IMR-90 (cell line): ENCODE results near the gene PITX2. TPM values are rescaled to one million over a fixed set of nuclear protein-coding genes. Genes with fewer than 3 reads are reported as not detected.

ENCODE experiments used
- ATAC-seq: fragments of 200-7000 bp; cut with Tn5 transposase; 2 replicates; pipeline ENCODE4 v1.9.1; 2020; ENCODE audit warnings: low read depth, mild to moderate bottlenecking, moderate library complexity
- BruUV-seq: library from RNA; stranded (reverse); fragments of 400-500 nt; replicated peaks from 2 replicates; lab custom pipeline; 2021; lab: Mats Ljungman, UMichigan
- CTCF ChIA-PET: fragments of 300-600 bp; formaldehyde crosslinking; extraction: SDS; loops from one replicate; lab custom pipeline; 2021; ENCODE audit warnings: antibody characterized with exemption; lab: Yijun Ruan, JAX
- POLR2A ChIA-PET: fragments of 300-600 bp; sonication (Branson Sonifier 250); formaldehyde crosslinking; loops from one replicate; lab custom pipeline; 2022; ENCODE audit warnings: antibody characterized with exemption; ENCODE audit not compliant: unreplicated experiment; lab: Charles Lee
- DNase-seq: peaks from one replicate; pipeline ENCODE4 v3.0.0; 2013
- H2AFZ ChIP-seq: replicated peaks from 2 replicates; pipeline ENCODE3; 2013; ENCODE audit warnings: low read length, mild to moderate bottlenecking; ENCODE audit not compliant: poor library complexity
- H2AK5ac ChIP-seq: 2 replicates; pipeline ENCODE4 v1.6.1; 2013; ENCODE audit warnings: low read depth, low read length, inconsistent platforms
- H2AK9ac ChIP-seq: replicated peaks from 2 replicates; pipeline ENCODE3; 2013; ENCODE audit warnings: mild to moderate bottlenecking, low read depth, low read length, moderate library complexity; ENCODE audit not compliant: poor library complexity
- H2BK120ac ChIP-seq: 2 replicates; pipeline ENCODE4 v1.6.1; 2013; ENCODE audit warnings: low read depth, low read length, inconsistent platforms
- H2BK15ac ChIP-seq: 3 replicates; pipeline ENCODE4 v1.6.1; 2013; ENCODE audit warnings: low read depth, low read length, inconsistent platforms
- H2BK20ac ChIP-seq: 2 replicates; pipeline ENCODE4 v1.6.1; 2013; ENCODE audit warnings: low read depth, mild to moderate bottlenecking, inconsistent platforms, low read length, moderate library complexity
- H2BK5ac ChIP-seq: 2 replicates; pipeline ENCODE4 v1.6.1; 2013; ENCODE audit warnings: mild to moderate bottlenecking, low read depth, low read length, inconsistent platforms; ENCODE audit not compliant: poor library complexity, severe bottlenecking
- H3K14ac ChIP-seq: replicated peaks from 2 replicates; pipeline ENCODE4 v1.6.1; 2013; ENCODE audit warnings: low read depth, low read length, inconsistent platforms
- H3K18ac ChIP-seq: 2 replicates; pipeline ENCODE4 v1.6.1; 2013; ENCODE audit warnings: low read depth, low read length, control low read depth
- H3K23ac ChIP-seq: 2 replicates; pipeline ENCODE4 v1.6.1; 2013; ENCODE audit warnings: low read depth, low read length, inconsistent platforms
- H3K27ac ChIP-seq: 2 replicates; pipeline ENCODE4 v1.5.1; 2013; ENCODE audit warnings: mild to moderate bottlenecking, control low read depth, low read length; ENCODE audit not compliant: insufficient read depth
- H3K27me3 ChIP-seq: 2 replicates; pipeline ENCODE4 v1.6.1; 2013; ENCODE audit warnings: low read length; ENCODE audit not compliant: control insufficient read depth, insufficient read depth
- H3K36me3 ChIP-seq: 2 replicates; pipeline ENCODE4 v1.6.1; 2013; ENCODE audit warnings: low read length, mixed read lengths; ENCODE audit not compliant: control insufficient read depth, insufficient read depth
- H3K4ac ChIP-seq: 2 replicates; pipeline ENCODE4 v1.6.1; 2013; ENCODE audit warnings: low read depth, low read length, inconsistent platforms
- H3K4me1 ChIP-seq: 2 replicates; pipeline ENCODE4 v1.6.1; 2013; ENCODE audit warnings: low read length, mixed read lengths; ENCODE audit not compliant: control insufficient read depth, insufficient read depth
- H3K4me2 ChIP-seq: 2 replicates; pipeline ENCODE4 v1.6.1; 2013; ENCODE audit warnings: low read depth, mild to moderate bottlenecking, control low read depth, low read length, moderate library complexity
- H3K4me3 ChIP-seq: 2 replicates; pipeline ENCODE4 v1.5.1; 2013; ENCODE audit warnings: low read depth, mild to moderate bottlenecking, control low read depth, low read length, moderate library complexity; ENCODE audit not compliant: insufficient read depth
- H3K56ac ChIP-seq: 2 replicates; pipeline ENCODE4 v1.6.1; 2013; ENCODE audit warnings: low read length, inconsistent platforms; ENCODE audit not compliant: insufficient read depth; ENCODE audit errors: extremely low read depth
- H3K79me1 ChIP-seq, 2 experiments: 2 replicates each; pipeline ENCODE4 v1.6.1; 2013; ENCODE audit warnings: low read length in 2 of 2, inconsistent platforms in 1 of 2, low read depth in 1 of 2
- H3K9ac ChIP-seq: 2 replicates; pipeline ENCODE4 v1.6.1; 2013; ENCODE audit warnings: low read depth, low read length, control low read depth
- H3K9me1 ChIP-seq: 2 replicates; pipeline ENCODE4 v1.6.1; 2013; ENCODE audit warnings: low read length, inconsistent platforms; ENCODE audit not compliant: insufficient read depth
- H3K9me3 ChIP-seq: 2 replicates; pipeline ENCODE4 v1.6.1; 2013; ENCODE audit warnings: low read length; ENCODE audit not compliant: control insufficient read depth, insufficient read depth
- H4K20me1 ChIP-seq: 2 replicates; pipeline ENCODE4 v1.6.1; 2013; ENCODE audit warnings: low read length, inconsistent platforms; ENCODE audit not compliant: insufficient read depth
- H4K5ac ChIP-seq: 2 replicates; pipeline ENCODE4 v1.6.1; 2013; ENCODE audit warnings: mild to moderate bottlenecking, low read depth, low read length, control low read depth
- H4K8ac ChIP-seq, 2 experiments: 2 replicates each; pipeline ENCODE4 v1.6.1; 2013; ENCODE audit warnings: low read depth in 2 of 2, low read length in 2 of 2, control low read depth in 1 of 2, inconsistent platforms in 1 of 2
- H4K91ac ChIP-seq: 2 replicates; pipeline ENCODE4 v1.6.1; 2013; ENCODE audit warnings: low read depth, low read length, inconsistent platforms; ENCODE audit not compliant: insufficient read depth
- CHD1 ChIP-seq: IDR thresholded peaks from 2 replicates; pipeline ENCODE4 v1.6.1; 2012; ENCODE audit warnings: low read depth, low read length, improper control_type of control experiment
- MAZ ChIP-seq: IDR thresholded peaks from 2 replicates; pipeline ENCODE4 v1.6.1; 2012; ENCODE audit warnings: low read depth, mild to moderate bottlenecking, low read length, improper control_type of control experiment, moderate library complexity, borderline replicate concordance
- MXI1 ChIP-seq: IDR thresholded peaks from 2 replicates; pipeline ENCODE4 v1.6.1; 2012; ENCODE audit warnings: low read depth, mild to moderate bottlenecking, low read length, moderate library complexity, borderline replicate concordance
- RAD21 ChIP-seq: IDR thresholded peaks from 2 replicates; pipeline ENCODE4 v1.6.1; 2012; ENCODE audit warnings: low read length, improper control_type of control experiment
- RCOR1 ChIP-seq: IDR thresholded peaks from 2 replicates; pipeline ENCODE4 v1.6.1; 2012; ENCODE audit warnings: mild to moderate bottlenecking, low read length, improper control_type of control experiment; ENCODE audit not compliant: insufficient replicate concordance
- SMC3 ChIP-seq: fragments of 150-350 bp; IDR thresholded peaks from 2 replicates; pipeline ENCODE4 v1.6.1; 2016; ENCODE audit warnings: low read depth, mild to moderate bottlenecking, antibody characterized with exemption, low read length, moderate library complexity
- USF2 ChIP-seq: fragments of 150-350 bp; IDR thresholded peaks from 2 replicates; pipeline ENCODE4 v1.6.1; 2017; ENCODE audit warnings: mild to moderate bottlenecking, antibody characterized with exemption, low read length, low read depth
- WGBS, 2 experiments: methylation state at CpG; one replicate each; pipeline versions ENCODE4 v1.1.5 to v1.1.7; 2013; ENCODE audit warnings: missing lambda C conversion rate in 2 of 2; ENCODE audit not compliant: insufficient read length in 1 of 2; ENCODE audit errors: extremely low coverage in 2 of 2; 5-methylcytosine and 5-hydroxymethylcytosine counted together
- dilution Hi-C: fragments of 300-500 bp; cut with HindIII; formaldehyde crosslinking; loops from one replicate; pipeline ENCODE4 v1.14.3; 2018; ENCODE audit warnings: low sequenced_read_pairs; ENCODE audit not compliant: unreplicated experiment
- in situ Hi-C: fragments of 300-500 bp; cut with MboI; formaldehyde crosslinking; loops from 3 replicates; pipeline ENCODE4 v1.14.3; 2019; ENCODE audit warnings: low sequenced_read_pairs, inconsistent platforms, mixed read lengths
- intact Hi-C: fragments of 100-400 bp; cut with micrococcal nuclease; formaldehyde crosslinking; loops from 2 replicates; pipeline ENCODE4 v1.10.0; 2022
- polyA plus RNA-seq, 3 experiments: library from polyadenylated mRNA; depleted of rRNA; stranded (reverse); fragments of >200 nt; gene quantifications; 2 replicates each; pipeline ENCODE4 v1.2.3, GENCODE V29; 2012; ENCODE audit warnings: low replicate concordance in 1 of 3
- total RNA-seq: library from RNA; depleted of rRNA; stranded (reverse); fragments of >200 nt; gene quantifications from 2 replicates; pipeline ENCODE4 v1.2.3, GENCODE V29; 2012

Gene PITX2
- total and polyA plus RNA-seq, 2 of the 4 experiments (the other 2 are of a cell fraction) = 3.0 to 6.3 TPM

- no peaks in the 10 kb centered on the region for H4K20me1 ChIP-seq
- H2BK5ac ChIP-seq = no peak overlapping the region
- no peak overlapping the region for H2BK20ac ChIP-seq
- H4K91ac ChIP-seq = no peak overlapping the region
- H3K79me1 ChIP-seq = no peaks in the 10 kb centered on the region
- no peak overlapping the region for H4K8ac ChIP-seq
- no peak overlapping the region for H2AK9ac ChIP-seq
- H3K27me3 ChIP-seq = no peaks in the 10 kb centered on the region
- no peak overlapping the region for H3K56ac ChIP-seq
- H3K4ac ChIP-seq = 0 out of 2 replicates have a peak overlapping the region, but pooled peaks have one; percentile 29
- H3K23ac ChIP-seq = no peak overlapping the region
- WGBS, 2 experiments = no CpG with 5 or more reads among the region's 6 CpGs
- H3K9me3 ChIP-seq = no peaks in the 10 kb centered on the region
- BruUV-seq = no TSS peak
- TF ChIP-seq SMC3 (no peak), RCOR1 (no peak), MAZ (no peak), CHD1 (no peak), USF2 (no peak), MXI1 (no peak), RAD21 (no peak)
- ChIA-PET POLR2A (no interaction called here), CTCF (no interaction called here)
- H4K5ac ChIP-seq = no peak overlapping the region
- no peak overlapping the region for H3K14ac ChIP-seq
- H3K4me1 ChIP-seq = no peaks in the 10 kb centered on the region
- ATAC-seq (no peak), DNase-seq (no peak)
- H3K9ac ChIP-seq = no peak overlapping the region
- intact Hi-C loops = loop anchor here (5.0 kb wide), 1 partner anchor 199 kb away; no protein-coding TSS in a partner anchor
- dilution Hi-C loops = no loop called here
- no peak overlapping the region for H3K4me2 ChIP-seq
- no peak overlapping the region for H2AFZ ChIP-seq
- no peaks in the 10 kb centered on the region for H3K36me3 ChIP-seq
- no peak overlapping the region for H2BK120ac ChIP-seq
- no peak overlapping the region for H3K4me3 ChIP-seq
- no peak overlapping the region for H3K18ac ChIP-seq
- no peaks in the 10 kb centered on the region for H3K9me1 ChIP-seq
- in situ Hi-C loops = no loop called here
- no peak overlapping the region for H2AK5ac ChIP-seq
- H3K27ac ChIP-seq = no peak overlapping the region
- H2BK15ac ChIP-seq = no peak overlapping the region
Measured at GRCh38 chr4:110653321-110654253, 30.7 kb upstream of the PITX2 start.
